Epithelial cell of prostate (primary cell): ENCODE measurements around the gene ADAMTS2.

ENCODE experiments used
- DNase-seq: peaks from one replicate; pipeline ENCODE4 v3.0.0-alpha.2; 2011; ENCODE audit warnings: low read depth, low spot score
- H3K27ac ChIP-seq: fragments of 450-650 bp; 2 replicates; pipeline ENCODE4 v1.5.1; 2017; ENCODE audit warnings: mild to moderate bottlenecking

Gene ADAMTS2

GRCh38 chr5:179191506-179192184 is 153.6 kb downstream of the ADAMTS2 start:
- no peak overlapping the region for H3K27ac ChIP-seq
- DNase-seq, result no peak

DNA sequence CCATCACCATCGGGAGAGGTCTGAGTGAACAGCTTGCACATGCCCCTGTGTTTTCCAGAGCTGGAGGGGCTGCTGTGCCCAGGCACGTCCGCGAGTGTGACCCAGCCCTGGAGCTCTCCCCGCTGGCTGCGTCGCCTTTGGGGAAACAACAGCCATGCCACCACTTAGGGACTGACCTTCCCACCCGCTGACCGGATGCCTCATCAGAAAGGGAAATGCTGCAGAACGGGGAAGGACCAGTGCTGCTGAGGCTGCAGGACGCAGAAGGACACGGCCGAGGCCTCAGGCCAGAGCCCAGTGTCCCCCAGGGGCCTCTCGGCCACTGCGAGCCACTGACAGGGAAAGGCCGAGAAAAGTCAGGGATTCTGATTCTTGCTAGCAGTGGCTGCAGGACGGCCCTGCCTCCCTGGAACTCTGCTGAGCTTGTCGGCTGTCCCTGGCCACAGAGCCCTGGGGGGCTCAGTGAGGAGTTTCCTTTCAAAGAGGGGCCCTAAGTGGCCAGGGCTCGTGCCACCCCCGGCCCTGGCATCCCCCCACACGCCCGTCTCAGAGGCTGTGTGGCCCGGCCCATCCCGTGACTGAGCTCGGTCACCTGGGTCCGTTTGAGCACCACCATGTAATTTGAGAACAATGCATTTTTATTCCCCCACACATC is 154.3 kb downstream of the ADAMTS2 start:
- no peak overlapping the region for H3K27ac ChIP-seq
- DNase-seq, result no peak

- no peak overlapping the region for H3K27ac ChIP-seq
- DNase-seq, result no peak
These were observed 156.6 kb downstream of the ADAMTS2 start for GRCh38 chr5:179188636-179189035.

- DNase-seq, result no peak
- H3K27ac ChIP-seq, result no peak overlapping the region
These were observed 157.3 kb downstream of the ADAMTS2 start for GRCh38 chr5:179187681-179188575.

DNA sequence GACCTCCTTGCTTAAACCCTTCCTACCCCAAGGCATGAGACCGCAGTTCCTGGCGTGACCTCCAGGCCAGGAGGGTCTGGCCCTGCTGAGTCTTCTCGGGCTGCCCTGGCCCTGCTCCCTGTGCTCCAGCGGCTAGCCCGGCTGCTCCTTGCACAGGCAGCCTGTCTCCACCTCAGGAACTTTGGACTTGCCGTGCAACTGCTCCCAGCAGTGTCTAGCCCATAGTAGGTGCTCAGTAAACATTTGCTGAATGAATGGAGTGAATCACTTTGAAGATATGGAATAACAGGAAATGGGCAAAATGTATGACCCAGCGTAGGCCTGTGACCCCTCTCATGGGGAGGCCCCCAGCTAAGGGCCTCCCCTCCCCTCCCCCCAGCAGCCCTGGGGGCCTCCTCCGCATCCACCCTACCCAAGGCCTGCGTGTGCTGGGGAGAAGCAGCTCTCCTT is 158.0 kb downstream of the ADAMTS2 start:
- DNase-seq, result no peak

DNA sequence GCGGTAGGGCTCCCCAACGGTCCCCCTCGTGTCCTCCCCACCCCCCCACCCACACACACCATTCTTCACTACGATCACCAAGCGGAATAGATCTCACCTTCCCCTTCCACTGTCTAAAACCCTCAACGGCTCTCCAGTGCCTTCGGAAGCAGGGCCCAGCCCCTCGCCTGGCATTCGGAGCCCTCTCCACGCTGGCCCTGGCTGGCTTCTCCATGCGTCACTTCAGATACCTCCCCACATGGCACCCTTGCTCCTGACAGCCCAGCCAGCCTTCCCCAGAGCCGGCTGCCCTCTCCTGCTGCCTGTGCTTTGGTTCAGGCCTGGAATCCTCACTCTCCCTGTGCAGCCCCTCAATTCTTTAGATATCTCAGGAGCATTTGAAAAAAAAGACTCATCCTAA is 158.5 kb downstream of the ADAMTS2 start:
- no peak for DNase-seq

More for the DNA sequence above, 158.0 kb downstream of the ADAMTS2 start:
- no peak overlapping the region for H3K27ac ChIP-seq

DNA sequence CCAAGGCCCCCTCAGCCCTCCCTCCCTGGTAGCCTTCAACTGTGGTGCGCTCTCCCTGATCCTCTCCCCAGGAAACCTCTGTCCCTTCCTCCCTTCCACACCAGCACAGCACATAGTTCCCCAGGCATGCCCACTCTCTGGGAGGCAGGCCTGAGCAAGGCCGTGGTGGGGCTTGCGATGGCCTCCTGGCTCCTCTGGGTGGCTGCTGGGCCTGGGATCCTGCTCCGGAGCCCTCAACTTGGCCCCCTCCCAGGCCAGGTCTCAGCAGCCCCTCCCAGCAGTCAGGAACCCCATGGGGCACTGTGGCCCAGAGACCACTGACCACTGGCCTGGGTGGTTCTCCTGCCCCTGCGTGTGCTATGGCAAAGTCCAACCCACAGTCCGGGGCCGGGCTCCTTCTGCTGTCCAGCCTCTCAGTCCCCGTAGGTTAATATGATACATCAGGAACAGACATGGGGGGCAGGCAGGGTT is 159.3 kb downstream of the ADAMTS2 start:
- no peak for DNase-seq
- no peak overlapping the region for H3K27ac ChIP-seq

More for the DNA sequence above, 158.5 kb downstream of the ADAMTS2 start:
- no peak overlapping the region for H3K27ac ChIP-seq

DNA sequence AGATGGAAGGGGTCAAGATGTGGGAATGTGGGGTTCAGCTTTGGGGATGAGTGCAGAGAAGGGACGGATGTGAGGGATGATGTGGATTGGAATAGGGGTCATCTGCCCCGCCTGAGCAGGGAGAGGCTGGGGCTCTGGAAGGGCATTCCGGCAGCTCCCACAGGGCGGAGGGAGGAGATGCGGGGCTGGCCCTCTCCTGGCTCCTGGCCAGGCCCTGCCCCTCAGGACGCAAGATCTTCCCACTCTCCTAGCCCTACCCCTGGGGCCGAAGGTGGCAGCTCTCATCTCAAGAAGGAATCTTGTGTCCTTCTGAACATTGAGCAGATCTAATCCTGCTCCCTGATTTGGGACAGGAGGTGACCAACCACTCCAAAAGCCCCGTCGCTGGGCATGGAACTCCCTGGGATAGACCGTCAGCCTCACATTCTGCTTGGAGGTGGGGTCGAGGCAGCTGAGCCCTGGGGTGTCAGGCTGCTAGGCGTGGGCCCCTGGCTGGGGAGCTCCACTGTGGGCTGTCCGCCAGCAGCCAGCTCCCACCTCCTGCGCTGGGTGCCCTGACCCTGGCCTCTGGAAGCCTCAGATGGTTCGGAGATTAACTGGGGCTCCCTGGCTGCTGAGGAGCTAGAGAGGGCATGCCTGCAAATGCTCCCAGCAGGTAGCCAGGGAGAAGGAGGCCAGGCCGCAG is 159.9 kb downstream of the ADAMTS2 start:
- no peak for DNase-seq
- H3K27ac ChIP-seq, result no peak overlapping the region

DNA sequence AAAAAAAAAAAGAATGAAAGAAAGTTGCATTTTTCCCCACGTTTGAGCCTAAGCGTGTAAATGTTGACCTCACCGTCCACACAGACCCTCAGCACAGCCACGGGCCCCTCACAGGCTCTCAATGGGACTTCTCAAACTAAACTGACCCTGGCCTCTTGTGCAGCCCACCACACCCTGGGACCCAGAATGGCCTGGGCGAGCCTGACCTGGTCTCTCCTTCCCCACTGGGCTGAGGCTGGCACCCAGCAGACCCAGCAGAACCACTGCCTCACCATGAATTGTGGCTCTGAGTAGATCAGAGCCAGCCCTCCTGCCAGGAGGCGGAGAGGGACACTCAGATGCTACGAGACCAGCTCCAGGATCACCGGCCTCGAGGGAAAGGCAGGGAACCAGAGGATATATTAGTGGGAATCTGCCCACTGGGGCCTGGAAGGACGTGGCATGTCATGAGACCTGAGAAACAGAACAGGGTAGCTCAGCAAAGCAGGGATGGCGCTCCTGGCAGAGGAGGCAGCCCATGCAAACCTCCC is 160.7 kb downstream of the ADAMTS2 start:
- no peak overlapping the region for H3K27ac ChIP-seq
- DNase-seq, result no peak

GRCh38 chr5:179183481-179183880 is 161.8 kb downstream of the ADAMTS2 start:
- DNase-seq, result no peak
- no peak overlapping the region for H3K27ac ChIP-seq

GRCh38 chr5:179182601-179183000 is 162.7 kb downstream of the ADAMTS2 start:
- DNase-seq, result no peak

GRCh38 chr5:179181988-179182387 is 163.3 kb downstream of the ADAMTS2 start:
- no peak overlapping the region for H3K27ac ChIP-seq
- no peak for DNase-seq

More at GRCh38 chr5:179182601-179183000, 162.7 kb downstream of the ADAMTS2 start:
- H3K27ac ChIP-seq, result no peak overlapping the region

DNA sequence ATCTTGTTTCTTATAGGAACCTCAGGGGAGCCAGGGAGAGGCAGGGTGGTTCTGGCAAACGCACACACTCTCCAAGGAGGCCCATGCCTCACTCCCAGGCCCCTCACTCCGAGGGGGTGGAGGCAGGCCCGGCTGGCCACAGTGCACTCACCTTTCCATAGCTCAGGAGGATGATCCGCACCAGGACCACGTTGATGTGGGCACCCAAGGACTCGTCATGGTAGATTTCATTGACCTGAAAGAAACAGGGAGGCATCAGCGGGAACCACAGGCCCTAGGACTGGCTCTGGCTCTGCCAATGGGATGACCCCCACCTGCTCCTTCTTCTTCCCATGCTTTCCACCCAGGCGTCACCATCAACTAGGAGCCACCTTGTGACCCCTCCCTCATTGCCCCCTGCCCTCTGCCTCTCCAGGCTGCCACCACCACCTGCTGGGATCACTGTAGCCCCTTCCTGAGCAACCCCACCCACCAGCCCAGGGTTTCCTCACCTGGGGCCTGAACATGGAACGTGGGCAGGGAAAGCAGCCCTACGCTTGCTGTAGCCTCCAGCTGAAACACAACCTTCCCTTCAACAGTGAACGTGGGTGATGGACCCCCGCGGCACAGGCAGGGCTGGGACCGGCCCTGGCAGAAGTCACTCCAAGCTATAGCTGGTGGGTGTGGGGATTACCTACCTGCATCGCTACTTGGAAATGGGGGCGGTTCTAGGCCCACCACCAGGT is 164.2 kb downstream of the ADAMTS2 start:
- no peak overlapping the region for H3K27ac ChIP-seq
- no peak for DNase-seq

DNA sequence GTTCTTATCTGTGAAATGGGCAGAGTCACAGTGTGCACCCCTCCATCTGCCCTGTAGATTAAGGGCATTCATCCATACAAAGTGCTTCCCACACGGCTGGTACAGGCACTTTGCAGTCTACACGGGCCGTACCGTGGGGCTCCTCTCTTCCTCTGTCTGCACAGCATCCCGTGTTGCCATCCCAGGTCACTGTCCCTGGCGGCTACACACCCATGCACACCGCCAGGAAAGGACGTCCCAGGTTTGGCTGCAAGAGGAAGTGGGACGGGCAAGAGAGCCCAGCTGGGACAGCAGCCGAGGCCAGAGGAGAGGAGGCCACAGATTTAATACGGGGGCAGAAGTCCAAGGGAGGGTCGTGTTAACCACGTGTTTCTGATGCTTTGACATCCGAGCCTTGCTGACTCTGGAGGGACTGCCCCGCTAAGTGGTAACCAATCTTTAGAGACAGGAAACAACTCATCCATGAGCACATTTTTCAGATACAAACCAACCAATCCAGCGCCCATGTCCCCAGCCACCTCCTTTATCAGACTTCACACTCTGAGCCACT is 165.1 kb downstream of the ADAMTS2 start:
- H3K27ac ChIP-seq, result no peak overlapping the region
- DNase-seq, result no peak

GRCh38 chr5:179177711-179178575 is 167.3 kb downstream of the ADAMTS2 start:
- H3K27ac ChIP-seq, result no peak overlapping the region
- no peak for DNase-seq

DNA sequence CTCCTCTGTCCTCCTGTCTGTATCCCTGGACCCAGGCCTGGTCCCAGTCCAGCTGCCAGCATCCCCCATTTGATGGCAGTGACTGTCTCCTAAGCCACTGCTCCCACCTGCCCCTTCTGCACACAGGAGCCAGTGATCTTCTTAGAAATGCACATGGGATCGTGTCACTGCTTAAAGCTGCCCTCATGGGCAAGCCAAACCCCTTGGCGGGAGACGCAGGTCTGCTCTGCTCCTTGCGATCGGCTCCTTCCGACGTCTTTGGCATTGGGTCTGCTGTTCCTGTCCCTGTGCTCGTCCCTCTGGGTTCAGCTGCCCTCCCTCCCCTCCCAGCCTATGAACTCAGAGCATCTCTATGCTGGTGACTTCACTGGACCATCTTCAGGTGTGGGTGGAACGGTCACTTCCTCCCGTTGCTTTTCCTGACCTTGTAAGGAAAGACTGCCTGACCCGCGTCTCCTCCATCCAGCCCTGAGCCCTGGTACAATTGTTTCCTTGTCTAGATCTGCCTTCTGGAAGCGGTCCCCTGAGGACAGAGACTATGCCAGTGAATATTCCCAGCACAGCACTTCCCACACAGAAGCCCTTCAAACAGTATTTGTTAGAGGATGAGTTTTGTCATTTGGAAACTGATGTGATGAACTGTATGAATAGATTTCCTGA is 168.6 kb downstream of the ADAMTS2 start:
- H3K27ac ChIP-seq, result no peak overlapping the region

DNA sequence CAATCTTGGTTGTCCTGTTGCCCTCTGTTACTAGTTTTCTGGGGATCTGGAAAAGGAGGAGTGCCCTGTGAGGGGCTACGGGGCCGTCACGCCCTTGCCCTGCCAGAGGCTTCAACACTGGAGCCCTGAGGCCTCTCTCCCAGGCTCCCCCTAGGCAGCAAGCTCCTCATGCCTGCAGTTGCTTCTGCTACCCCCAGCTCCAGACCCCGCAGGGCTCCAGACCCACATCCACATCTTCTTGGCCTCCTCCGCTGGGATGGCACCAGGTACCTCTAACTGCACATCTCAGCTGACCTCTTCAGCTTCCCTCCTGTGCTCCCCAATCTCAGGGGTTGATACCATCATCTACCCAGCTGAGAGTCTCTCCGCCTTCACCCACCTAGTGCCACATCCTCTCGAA is 169.1 kb downstream of the ADAMTS2 start:
- H3K27ac ChIP-seq, result no peak overlapping the region
- DNase-seq, result no peak

More for the DNA sequence above, 168.6 kb downstream of the ADAMTS2 start:
- DNase-seq, result no peak
